HepG2 (cell line): ENCODE measurements around the gene SBK3. TPM values are rescaled to one million over a fixed set of nuclear protein-coding genes. Genes with fewer than 3 reads are reported as not detected.

Source experiments
- CC2D1A ChIP-seq: sonication (generic); formaldehyde crosslinking; IDR thresholded peaks from 2 replicates; pipeline ENCODE4 v1.8.1; 2023; ENCODE audit warnings: mild to moderate bottlenecking, missing genetic modification reagents
- ELF1 ChIP-seq: sonication (generic); formaldehyde crosslinking; IDR thresholded peaks from 2 replicates; pipeline ENCODE4 v1.4.0; 2020; ENCODE audit warnings: missing genetic modification reagents
- ELF3 ChIP-seq: IDR thresholded peaks from 2 replicates; pipeline ENCODE4 v1.6.1; 2016; ENCODE audit warnings: missing genetic modification reagents, missing compliant biosample characterization
- FOSL2 ChIP-seq: sonication (generic); formaldehyde crosslinking; IDR thresholded peaks from 2 replicates; pipeline ENCODE4 v1.4.0; 2020; ENCODE audit warnings: missing genetic modification reagents
- FOXO1 ChIP-seq: sonication (generic); formaldehyde crosslinking; IDR thresholded peaks from 2 replicates; pipeline ENCODE4 v1.4.0; 2020; ENCODE audit warnings: missing genetic modification reagents
- HOXA3 ChIP-seq: sonication (generic); formaldehyde crosslinking; IDR thresholded peaks from 2 replicates; pipeline ENCODE4 v1.5.0; 2020; ENCODE audit warnings: missing genetic modification reagents
- KDM2A ChIP-seq: sonication (generic); formaldehyde crosslinking; IDR thresholded peaks from 2 replicates; pipeline ENCODE4 v1.4.0; 2020; ENCODE audit warnings: low read depth, missing genetic modification reagents, borderline replicate concordance
- MED1 ChIP-seq: sonication (generic); formaldehyde crosslinking; IDR thresholded peaks from 2 replicates; pipeline ENCODE4 v1.4.0; 2020; ENCODE audit warnings: missing genetic modification reagents
- RXRA ChIP-seq: sonication (generic); formaldehyde crosslinking; IDR thresholded peaks from 2 replicates; pipeline ENCODE4 v1.5.1; 2020; ENCODE audit warnings: missing genetic modification reagents
- RXRB ChIP-seq: IDR thresholded peaks from 2 replicates; pipeline ENCODE4 v1.6.1; 2016; ENCODE audit warnings: borderline replicate concordance, missing genetic modification reagents, missing compliant biosample characterization
- TP53 ChIP-seq: sonication (generic); formaldehyde crosslinking; conservative IDR thresholded peaks from 2 replicates; pipeline ENCODE4 v1.4.0; 2020; ENCODE audit warnings: missing genetic modification reagents
- ZFY ChIP-seq: sonication (generic); formaldehyde crosslinking; IDR thresholded peaks from 2 replicates; pipeline ENCODE4 v1.4.0; 2020; ENCODE audit warnings: missing genetic modification reagents
- ZNF274 ChIP-seq: sonication (generic); formaldehyde crosslinking; IDR thresholded peaks from 2 replicates; pipeline ENCODE4 v1.5.1; 2020; ENCODE audit warnings: mild to moderate bottlenecking, missing genetic modification reagents
- ZNF317 ChIP-seq: sonication (generic); formaldehyde crosslinking; IDR thresholded peaks from 2 replicates; pipeline ENCODE4 v1.5.0; 2020; ENCODE audit warnings: mild to moderate bottlenecking, missing genetic modification reagents
- ZNF33A ChIP-seq: sonication (generic); formaldehyde crosslinking; IDR thresholded peaks from 2 replicates; pipeline ENCODE4 v1.5.1; 2020; ENCODE audit warnings: missing genetic modification reagents, mild to moderate bottlenecking, moderate library complexity, borderline replicate concordance
- ZNF501 ChIP-seq: sonication (generic); formaldehyde crosslinking; IDR thresholded peaks from 2 replicates; pipeline ENCODE4 v1.5.1; 2020; ENCODE audit warnings: mild to moderate bottlenecking, moderate library complexity, missing genetic modification reagents
- ZNF614 ChIP-seq: IDR thresholded peaks from 2 replicates; pipeline ENCODE4 v1.6.1; 2018; ENCODE audit warnings: missing biosample characterization, missing genetic modification reagents, inconsistent platforms, borderline replicate concordance
- ZNF792 ChIP-seq: IDR thresholded peaks from 2 replicates; pipeline ENCODE4 v1.6.1; 2016
- polyA plus RNA-seq, 8 experiments: library from polyadenylated mRNA; depleted of rRNA in 3 of 8; stranded (reverse) in 7 of 8; unstranded in 1 of 8; fragments of >200 nt; fragmentation: Illumina TruSeq in 4 of 8; extraction: Trizol in 4 of 8; gene quantifications; 2 replicates each; pipeline versions ENCODE4 v1.2.1 to v1.2.3, GENCODE V29; 2011 to 2016; ENCODE audit warnings: low read depth in 4 of 8, missing spikeins in 1 of 8, mixed read lengths in 1 of 8; ENCODE audit not compliant: insufficient read depth in 1 of 8
- total RNA-seq, 5 experiments: library from RNA; depleted of rRNA; stranded (reverse); fragments of >200 nt; fragmentation: Illumina TruSeq; extraction: Trizol; gene quantifications; 2 replicates each; pipeline ENCODE4 v1.2.3, GENCODE V29; 2016; ENCODE audit warnings: low read depth in 1 of 5
- TF ChIP-seq, protein P1 (sequence below): sonication (generic); formaldehyde crosslinking; IDR thresholded peaks from 2 replicates; pipeline ENCODE4 v1.5.0; 2020; ENCODE audit warnings: mild to moderate bottlenecking, missing genetic modification reagents, borderline replicate concordance
- TF ChIP-seq, protein P2 (sequence below): sonication (generic); formaldehyde crosslinking; conservative IDR thresholded peaks from 2 replicates; pipeline ENCODE4 v1.4.0; 2020; ENCODE audit warnings: mild to moderate bottlenecking, missing genetic modification reagents, moderate library complexity
- TF ChIP-seq, protein P3 (sequence below): sonication (generic); formaldehyde crosslinking; IDR thresholded peaks from 2 replicates; pipeline ENCODE4 v1.4.0; 2020; ENCODE audit warnings: missing genetic modification reagents
- TF ChIP-seq, protein P4 (sequence below): sonication (generic); formaldehyde crosslinking; IDR thresholded peaks from 2 replicates; pipeline ENCODE4 v1.4.0; 2020; ENCODE audit warnings: missing genetic modification reagents

Gene SBK3
- total and polyA plus RNA-seq, 2 of the 13 experiments (the other 11 are each of a cell fraction or from before 2014, with no cell fraction given), result 0.66 to 0.77 TPM

DNA sequence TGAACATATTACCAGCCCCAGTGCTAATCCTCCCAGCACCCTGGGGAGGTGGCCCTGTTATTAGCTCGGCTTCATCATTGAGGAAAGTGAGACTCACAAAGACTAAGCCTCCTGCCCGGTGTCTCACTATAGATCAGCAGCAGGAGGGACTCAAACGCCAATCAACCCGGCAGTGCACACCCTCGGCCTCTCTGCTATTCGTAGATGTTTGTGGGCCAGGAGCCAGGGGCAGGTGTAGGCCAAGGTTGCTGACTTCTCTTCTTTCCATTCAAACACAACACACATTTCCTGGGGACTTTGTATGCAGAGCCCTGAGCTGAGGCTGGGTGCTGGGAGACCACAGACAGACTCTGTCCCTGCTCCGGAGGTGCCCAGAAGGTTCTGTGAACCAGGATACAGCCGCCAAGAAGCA is 9.4 kb upstream of the SBK3 start (continued):
- TF ChIP-seq, protein P1, sequence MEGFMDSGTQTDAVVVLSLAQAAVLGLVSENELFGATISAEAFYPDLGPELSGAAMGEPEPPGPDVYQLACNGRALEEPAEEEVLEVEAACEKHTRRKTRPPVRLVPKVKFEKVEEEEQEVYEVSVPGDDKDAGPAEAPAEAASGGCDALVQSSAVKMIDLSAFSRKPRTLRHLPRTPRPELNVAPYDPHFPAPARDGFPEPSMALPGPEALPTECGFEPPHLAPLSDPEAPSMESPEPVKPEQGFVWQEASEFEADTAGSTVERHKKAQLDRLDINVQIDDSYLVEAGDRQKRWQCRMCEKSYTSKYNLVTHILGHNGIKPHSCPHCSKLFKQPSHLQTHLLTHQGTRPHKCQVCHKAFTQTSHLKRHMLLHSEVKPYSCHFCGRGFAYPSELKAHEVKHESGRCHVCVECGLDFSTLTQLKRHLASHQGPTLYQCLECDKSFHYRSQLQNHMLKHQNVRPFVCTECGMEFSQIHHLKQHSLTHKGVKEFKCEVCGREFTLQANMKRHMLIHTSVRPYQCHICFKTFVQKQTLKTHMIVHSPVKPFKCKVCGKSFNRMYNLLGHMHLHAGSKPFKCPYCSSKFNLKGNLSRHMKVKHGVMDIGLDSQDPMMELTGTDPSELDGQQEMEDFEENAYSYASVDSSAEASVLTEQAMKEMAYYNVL (CRISPR knock-in tag), result 0 out of 2 replicates have a peak, but pooled peaks have one; percentile 51
- TF ChIP-seq KDM2A (CRISPR knock-in tag) (peak; percentile 49), FOXO1 (CRISPR knock-in tag) (peak; percentile 49; the same call in 1 of the 2 replicates), FOSL2 (CRISPR knock-in tag) (0 out of 2 replicates have a peak, but pooled peaks have one; percentile 10), ELF3 (CRISPR knock-in tag) (peak; percentile 44), ZNF274 (0 out of 2 replicates have a peak, but pooled peaks have one; percentile 36), ZNF614 (CRISPR knock-in tag) (peak; percentile 35; the same call in 1 of the 2 replicates), ZFY (peak; percentile 50; the same call in 1 of the 2 replicates), ZNF33A (CRISPR knock-in tag) (no peak), RXRA (CRISPR knock-in tag) (0 out of 2 replicates have a peak, but pooled peaks have one; percentile 18), MED1 (CRISPR knock-in tag) (peak; percentile 51), CC2D1A (no peak), HOXA3 (peak; percentile 26; the same call in 1 of the 2 replicates), RXRB (CRISPR knock-in tag) (peak; percentile 54; the same call in 1 of the 2 replicates), ZNF317 (CRISPR knock-in tag) (peak; percentile 99), TP53 (CRISPR knock-in tag) (no peak), ELF1 (CRISPR knock-in tag) (peak; percentile 25; the same call in 1 of the 2 replicates), ZNF792 (CRISPR knock-in tag) (peak; percentile 52; the same call in 1 of the 2 replicates), ZNF501 (CRISPR knock-in tag) (peak; percentile 63; the same call in 1 of the 2 replicates)
- TF ChIP-seq, protein P2, sequence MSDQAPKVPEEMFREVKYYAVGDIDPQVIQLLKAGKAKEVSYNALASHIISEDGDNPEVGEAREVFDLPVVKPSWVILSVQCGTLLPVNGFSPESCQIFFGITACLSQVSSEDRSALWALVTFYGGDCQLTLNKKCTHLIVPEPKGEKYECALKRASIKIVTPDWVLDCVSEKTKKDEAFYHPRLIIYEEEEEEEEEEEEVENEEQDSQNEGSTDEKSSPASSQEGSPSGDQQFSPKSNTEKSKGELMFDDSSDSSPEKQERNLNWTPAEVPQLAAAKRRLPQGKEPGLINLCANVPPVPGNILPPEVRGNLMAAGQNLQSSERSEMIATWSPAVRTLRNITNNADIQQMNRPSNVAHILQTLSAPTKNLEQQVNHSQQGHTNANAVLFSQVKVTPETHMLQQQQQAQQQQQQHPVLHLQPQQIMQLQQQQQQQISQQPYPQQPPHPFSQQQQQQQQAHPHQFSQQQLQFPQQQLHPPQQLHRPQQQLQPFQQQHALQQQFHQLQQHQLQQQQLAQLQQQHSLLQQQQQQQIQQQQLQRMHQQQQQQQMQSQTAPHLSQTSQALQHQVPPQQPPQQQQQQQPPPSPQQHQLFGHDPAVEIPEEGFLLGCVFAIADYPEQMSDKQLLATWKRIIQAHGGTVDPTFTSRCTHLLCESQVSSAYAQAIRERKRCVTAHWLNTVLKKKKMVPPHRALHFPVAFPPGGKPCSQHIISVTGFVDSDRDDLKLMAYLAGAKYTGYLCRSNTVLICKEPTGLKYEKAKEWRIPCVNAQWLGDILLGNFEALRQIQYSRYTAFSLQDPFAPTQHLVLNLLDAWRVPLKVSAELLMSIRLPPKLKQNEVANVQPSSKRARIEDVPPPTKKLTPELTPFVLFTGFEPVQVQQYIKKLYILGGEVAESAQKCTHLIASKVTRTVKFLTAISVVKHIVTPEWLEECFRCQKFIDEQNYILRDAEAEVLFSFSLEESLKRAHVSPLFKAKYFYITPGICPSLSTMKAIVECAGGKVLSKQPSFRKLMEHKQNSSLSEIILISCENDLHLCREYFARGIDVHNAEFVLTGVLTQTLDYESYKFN (CRISPR knock-in tag), result 0 out of 2 replicates have a peak, but pooled peaks have one; percentile 47
- TF ChIP-seq, protein P3, sequence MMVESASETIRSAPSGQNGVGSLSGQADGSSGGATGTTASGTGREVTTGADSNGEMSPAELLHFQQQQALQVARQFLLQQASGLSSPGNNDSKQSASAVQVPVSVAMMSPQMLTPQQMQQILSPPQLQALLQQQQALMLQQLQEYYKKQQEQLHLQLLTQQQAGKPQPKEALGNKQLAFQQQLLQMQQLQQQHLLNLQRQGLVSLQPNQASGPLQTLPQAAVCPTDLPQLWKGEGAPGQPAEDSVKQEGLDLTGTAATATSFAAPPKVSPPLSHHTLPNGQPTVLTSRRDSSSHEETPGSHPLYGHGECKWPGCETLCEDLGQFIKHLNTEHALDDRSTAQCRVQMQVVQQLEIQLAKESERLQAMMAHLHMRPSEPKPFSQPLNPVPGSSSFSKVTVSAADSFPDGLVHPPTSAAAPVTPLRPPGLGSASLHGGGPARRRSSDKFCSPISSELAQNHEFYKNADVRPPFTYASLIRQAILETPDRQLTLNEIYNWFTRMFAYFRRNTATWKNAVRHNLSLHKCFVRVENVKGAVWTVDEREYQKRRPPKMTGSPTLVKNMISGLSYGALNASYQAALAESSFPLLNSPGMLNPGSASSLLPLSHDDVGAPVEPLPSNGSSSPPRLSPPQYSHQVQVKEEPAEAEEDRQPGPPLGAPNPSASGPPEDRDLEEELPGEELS (CRISPR knock-in tag), result 0 out of 2 replicates have a peak, but pooled peaks have one; percentile 34
- TF ChIP-seq, protein P4, sequence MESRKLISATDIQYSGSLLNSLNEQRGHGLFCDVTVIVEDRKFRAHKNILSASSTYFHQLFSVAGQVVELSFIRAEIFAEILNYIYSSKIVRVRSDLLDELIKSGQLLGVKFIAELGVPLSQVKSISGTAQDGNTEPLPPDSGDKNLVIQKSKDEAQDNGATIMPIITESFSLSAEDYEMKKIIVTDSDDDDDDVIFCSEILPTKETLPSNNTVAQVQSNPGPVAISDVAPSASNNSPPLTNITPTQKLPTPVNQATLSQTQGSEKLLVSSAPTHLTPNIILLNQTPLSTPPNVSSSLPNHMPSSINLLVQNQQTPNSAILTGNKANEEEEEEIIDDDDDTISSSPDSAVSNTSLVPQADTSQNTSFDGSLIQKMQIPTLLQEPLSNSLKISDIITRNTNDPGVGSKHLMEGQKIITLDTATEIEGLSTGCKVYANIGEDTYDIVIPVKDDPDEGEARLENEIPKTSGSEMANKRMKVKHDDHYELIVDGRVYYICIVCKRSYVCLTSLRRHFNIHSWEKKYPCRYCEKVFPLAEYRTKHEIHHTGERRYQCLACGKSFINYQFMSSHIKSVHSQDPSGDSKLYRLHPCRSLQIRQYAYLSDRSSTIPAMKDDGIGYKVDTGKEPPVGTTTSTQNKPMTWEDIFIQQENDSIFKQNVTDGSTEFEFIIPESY (CRISPR knock-in tag), result no peak
